Keratinocyte (primary cell): ENCODE results near the gene CFAP70. TPM values are rescaled to one million over a fixed set of nuclear protein-coding genes. Genes with fewer than 3 reads are reported as not detected.

Experiments
- DNase-seq: peaks from one replicate; pipeline ENCODE4 v3.0.0-alpha.2; 2011; ENCODE audit warnings: low read depth, missing footprints, low spot score
- FAIRE-seq: peaks from 2 replicates; lab custom pipeline; 2011; peaks lifted over from hg19 to GRCh38; lab: Jason Lieb, UNC
- H2AFZ ChIP-seq: 2 replicates; pipeline ENCODE4 v1.6.0; 2012; ENCODE audit warnings: low read length, control low read depth, inconsistent platforms; ENCODE audit not compliant: control insufficient read depth
- H3K27ac ChIP-seq: 2 replicates; pipeline ENCODE4 v1.5.1; 2011; ENCODE audit warnings: low read length; ENCODE audit not compliant: control insufficient read depth, insufficient read depth
- H3K27me3 ChIP-seq: 3 replicates; pipeline ENCODE4 v1.6.0; 2011; ENCODE audit warnings: low read length; ENCODE audit not compliant: control insufficient read depth, insufficient read depth; ENCODE audit errors: extremely low read depth
- H3K36me3 ChIP-seq, 2 experiments: 2 replicates in 1 of 2; 3 replicates in 1 of 2; pipeline ENCODE4 v1.5.1; 2011; ENCODE audit warnings: low read length in 2 of 2, mild to moderate bottlenecking in 1 of 2; ENCODE audit not compliant: control insufficient read depth in 2 of 2, insufficient read depth in 2 of 2; ENCODE audit errors: extremely low read depth in 1 of 2
- H3K4me1 ChIP-seq: 3 replicates; pipeline ENCODE4 v1.5.1; 2011; ENCODE audit warnings: low read length; ENCODE audit not compliant: control insufficient read depth, insufficient read depth; ENCODE audit errors: extremely low read depth
- H3K4me2 ChIP-seq: 3 replicates; pipeline ENCODE4 v1.6.0; 2011; ENCODE audit warnings: low read depth, low read length; ENCODE audit not compliant: control insufficient read depth, insufficient read depth; ENCODE audit errors: extremely low read depth
- H3K4me3 ChIP-seq, 3 experiments: fragments of 200-600 bp in 1 of 3; sonication (generic) in 1 of 3; 2 replicates in 2 of 3; 3 replicates in 1 of 3; pipeline ENCODE4 v1.5.1; 2011 to 2016; ENCODE audit warnings: low read length in 3 of 3, mild to moderate bottlenecking in 3 of 3, control low read depth in 2 of 3, inconsistent platforms in 1 of 3, low read depth in 1 of 3, mixed read lengths in 1 of 3, mixed run types in 1 of 3, moderate library complexity in 1 of 3; ENCODE audit not compliant: control insufficient read depth in 2 of 3, insufficient read depth in 2 of 3; ENCODE audit errors: extremely low read depth in 1 of 3
- H3K79me2 ChIP-seq: 2 replicates; pipeline ENCODE4 v1.6.0; 2012; ENCODE audit warnings: low read length; ENCODE audit not compliant: control insufficient read depth, insufficient read depth
- H3K9ac ChIP-seq: 3 replicates; pipeline ENCODE4 v1.6.0; 2011; ENCODE audit warnings: low read length; ENCODE audit not compliant: control insufficient read depth, insufficient read depth; ENCODE audit errors: extremely low read depth
- H3K9me1 ChIP-seq: 3 replicates; pipeline ENCODE4 v1.6.0; 2011; ENCODE audit warnings: low read length; ENCODE audit not compliant: control insufficient read depth, insufficient read depth; ENCODE audit errors: extremely low read depth
- H3K9me3 ChIP-seq: 2 replicates; pipeline ENCODE4 v1.5.1; 2012; ENCODE audit warnings: low read depth, low read length; ENCODE audit not compliant: control insufficient read depth
- H4K20me1 ChIP-seq: 3 replicates; pipeline ENCODE4 v1.6.0; 2011; ENCODE audit warnings: low read length; ENCODE audit not compliant: control insufficient read depth, insufficient read depth; ENCODE audit errors: extremely low read depth
- CTCF ChIP-seq, 3 experiments: IDR thresholded peaks in 1 of 3; conservative IDR thresholded peaks in 1 of 3; optimal IDR thresholded peaks in 1 of 3; 2 replicates in 2 of 3; 3 replicates in 1 of 3; pipeline versions ENCODE3 to v1.5.1; 2011; ENCODE audit warnings: low read length in 3 of 3, mild to moderate bottlenecking in 3 of 3, moderate library complexity in 2 of 3, control low read depth in 1 of 3, inconsistent platforms in 1 of 3; ENCODE audit not compliant: insufficient read depth in 2 of 3; ENCODE audit errors: extremely low read depth in 1 of 3
- EZH2 ChIP-seq: IDR thresholded peaks from one replicate; pipeline ENCODE4 v1.6.1; 2012; ENCODE audit warnings: inconsistent platforms, mild to moderate bottlenecking, low read length, moderate library complexity
- dilution Hi-C: fragments of 300-500 bp; cut with MboI; formaldehyde crosslinking; loops from one replicate; pipeline ENCODE4 v1.7.0; 2020; ENCODE audit warnings: low sequenced_read_pairs; ENCODE audit not compliant: extremely low pct_ligation_motif_present
- polyA plus RNA-seq, 5 experiments: library from polyadenylated mRNA; depleted of rRNA in 3 of 5; stranded (reverse) in 3 of 5; stranded (forward) in 1 of 5; unstranded in 1 of 5; fragments of >200 nt; gene quantifications; 1 replicate in 1 of 5; 2 replicates in 3 of 5; 3 replicates in 1 of 5; pipeline versions ENCODE4 v1.2.1 to v1.2.3, GENCODE V29; 2011 to 2012; ENCODE audit warnings: missing spikeins in 2 of 5, low read depth in 1 of 5, low replicate concordance in 1 of 5

CFAP70 gene
- polyA plus RNA-seq, 1 donor (not counting 4 experiments of a cell fraction or from before 2014, with no cell fraction given): 2.1 TPM

DNA sequence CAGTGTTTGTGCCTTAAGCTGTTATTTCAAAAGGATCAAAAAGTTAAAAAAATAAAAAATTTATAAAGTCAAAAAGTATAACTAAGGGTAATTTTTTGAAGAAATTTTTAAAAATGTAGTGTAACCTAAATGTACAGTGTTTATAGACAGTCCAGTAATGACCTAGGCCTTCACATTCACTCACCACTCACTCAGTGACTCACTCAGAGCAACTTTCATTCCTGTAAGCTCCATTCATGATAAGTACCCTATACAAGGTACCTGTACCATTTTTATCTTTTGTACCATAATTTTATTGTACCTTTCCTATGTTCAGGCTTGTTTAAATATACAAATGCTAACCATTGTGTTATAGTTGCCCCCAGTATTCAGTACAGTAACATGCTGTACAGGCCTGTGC, 133.1 kb downstream of the CFAP70 start:
- H3K4me3 ChIP-seq: no peak overlapping the region
- no peak overlapping the region for H3K9ac ChIP-seq

GRCh38 chr10:73220989-73221388, 137.7 kb downstream of the CFAP70 start:
- Histone ChIP-seq H3K36me3 (peaks cover 3 to 5% of the 10 kb centered on the region in 2 experiments), H3K4me3 (no peak overlapping the region), H3K27ac (no peak overlapping the region), H3K9ac (no peak overlapping the region), H2AFZ (no peak overlapping the region), H3K4me2 (no peak overlapping the region), H3K4me1 (no peaks in the 10 kb centered on the region), H3K79me2 (no peaks in the 10 kb centered on the region), H3K27me3 (no peaks in the 10 kb centered on the region), H3K9me3 (no peaks in the 10 kb centered on the region), H4K20me1 (no peaks in the 10 kb centered on the region), H3K9me1 (no peaks in the 10 kb centered on the region)
- TF ChIP-seq EZH2 (no peak), CTCF (optimal IDR thresholded peaks at IDR 0.05 in 1 of 3, IDR thresholded peaks at IDR 0.05 in 1 of 3, conservative IDR thresholded peaks at IDR 0.05 in 1 of 3; ENCODE audit: extremely low read depth in 1 of 3, insufficient read depth in 2 of 3, low read length in 3 of 3) (no peak)
- FAIRE-seq (no peak), DNase-seq (no peak)
- dilution Hi-C loops: no loop called here

More for the DNA sequence above, 133.1 kb downstream of the CFAP70 start:
- H3K36me3 ChIP-seq: no peaks in the 10 kb centered on the region
- TF ChIP-seq EZH2: no peak
- no peak for TF ChIP-seq CTCF (optimal IDR thresholded peaks at IDR 0.05 in 1 of 3, IDR thresholded peaks at IDR 0.05 in 1 of 3, conservative IDR thresholded peaks at IDR 0.05 in 1 of 3; ENCODE audit: extremely low read depth in 1 of 3, insufficient read depth in 2 of 3, low read length in 3 of 3)
- no peaks in the 10 kb centered on the region for H3K27me3 ChIP-seq
- no peaks in the 10 kb centered on the region for H3K9me1 ChIP-seq
- no peak overlapping the region for H2AFZ ChIP-seq
- no peaks in the 10 kb centered on the region for H3K9me3 ChIP-seq
- no peak for DNase-seq
- no peaks in the 10 kb centered on the region for H3K79me2 ChIP-seq
- no peaks in the 10 kb centered on the region for H4K20me1 ChIP-seq
- H3K4me2 ChIP-seq: no peak overlapping the region
- no peaks in the 10 kb centered on the region for H3K4me1 ChIP-seq
- H3K27ac ChIP-seq: no peak overlapping the region
- peak; percentile 36 for FAIRE-seq
- dilution Hi-C loops: no loop called here
